Vagina (tissue), 2 donors: Measurements from ENCODE around the gene CXADR.

ENCODE experiments used
- POLR2A ChIP-seq, 2 donors: fragments of 450-650 bp; IDR thresholded peaks; one replicate each; pipeline ENCODE4 v1.6.1; 2017; ENCODE audit warnings: antibody characterized with exemption in 2 of 2, mild to moderate bottlenecking in 2 of 2, moderate library complexity in 2 of 2
- POLR2AphosphoS5 ChIP-seq, 2 donors: sonication (generic); formaldehyde crosslinking; IDR thresholded peaks; one replicate each; pipeline ENCODE4 v1.9.0; 2017; ENCODE audit warnings: antibody characterized with exemption in 2 of 2, mild to moderate bottlenecking in 2 of 2, low read depth in 1 of 2; ENCODE audit not compliant: insufficient read depth in 1 of 2
- TF ChIP-seq, protein P1 (sequence below), 3 experiments: fragments of 450-650 bp in 2 of 3; fragments of 200-600 bp in 1 of 3; sonication (generic) in 1 of 3; IDR thresholded peaks; one replicate each; pipeline ENCODE4 v1.5.1; 2017 to 2019; ENCODE audit warnings: antibody characterized with exemption in 3 of 3, mild to moderate bottlenecking in 2 of 3, moderate library complexity in 2 of 3

GRCh38 chr21:17467829-17468228, 45.0 kb upstream of the CXADR start:
- TF ChIP-seq, protein P1, sequence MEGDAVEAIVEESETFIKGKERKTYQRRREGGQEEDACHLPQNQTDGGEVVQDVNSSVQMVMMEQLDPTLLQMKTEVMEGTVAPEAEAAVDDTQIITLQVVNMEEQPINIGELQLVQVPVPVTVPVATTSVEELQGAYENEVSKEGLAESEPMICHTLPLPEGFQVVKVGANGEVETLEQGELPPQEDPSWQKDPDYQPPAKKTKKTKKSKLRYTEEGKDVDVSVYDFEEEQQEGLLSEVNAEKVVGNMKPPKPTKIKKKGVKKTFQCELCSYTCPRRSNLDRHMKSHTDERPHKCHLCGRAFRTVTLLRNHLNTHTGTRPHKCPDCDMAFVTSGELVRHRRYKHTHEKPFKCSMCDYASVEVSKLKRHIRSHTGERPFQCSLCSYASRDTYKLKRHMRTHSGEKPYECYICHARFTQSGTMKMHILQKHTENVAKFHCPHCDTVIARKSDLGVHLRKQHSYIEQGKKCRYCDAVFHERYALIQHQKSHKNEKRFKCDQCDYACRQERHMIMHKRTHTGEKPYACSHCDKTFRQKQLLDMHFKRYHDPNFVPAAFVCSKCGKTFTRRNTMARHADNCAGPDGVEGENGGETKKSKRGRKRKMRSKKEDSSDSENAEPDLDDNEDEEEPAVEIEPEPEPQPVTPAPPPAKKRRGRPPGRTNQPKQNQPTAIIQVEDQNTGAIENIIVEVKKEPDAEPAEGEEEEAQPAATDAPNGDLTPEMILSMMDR (IDR thresholded peaks at IDR 0.05): no peak
- TF ChIP-seq POLR2A (IDR thresholded peaks at IDR 0.05): no peak
- no peak for TF ChIP-seq POLR2AphosphoS5 (IDR thresholded peaks at IDR 0.05; ENCODE audit: insufficient read depth in 1 of 2, low read depth in 1 of 2)
